AG09319 (cell line): ENCODE measurements around the gene PSMD12.
A peak's percentile ranks its signal among the peaks of the same experiment; 100 is the strongest.
"Not testable (repeated sequence)": the region's sequence is repeated elsewhere in the genome, so short reads cannot be mapped to it uniquely, and the experiment has no call there.

Experiments
- DNase-seq: peaks from one replicate; pipeline ENCODE4 v3.0.0-alpha.2; 2010; ENCODE audit warnings: low read depth; ENCODE audit errors: extremely low read depth
- TF ChIP-seq, protein P1 (sequence below): IDR thresholded peaks from 2 replicates; pipeline ENCODE4 v1.5.1; 2011; ENCODE audit warnings: low read depth, mild to moderate bottlenecking, inconsistent platforms, low read length, moderate library complexity

PSMD12 gene

DNA sequence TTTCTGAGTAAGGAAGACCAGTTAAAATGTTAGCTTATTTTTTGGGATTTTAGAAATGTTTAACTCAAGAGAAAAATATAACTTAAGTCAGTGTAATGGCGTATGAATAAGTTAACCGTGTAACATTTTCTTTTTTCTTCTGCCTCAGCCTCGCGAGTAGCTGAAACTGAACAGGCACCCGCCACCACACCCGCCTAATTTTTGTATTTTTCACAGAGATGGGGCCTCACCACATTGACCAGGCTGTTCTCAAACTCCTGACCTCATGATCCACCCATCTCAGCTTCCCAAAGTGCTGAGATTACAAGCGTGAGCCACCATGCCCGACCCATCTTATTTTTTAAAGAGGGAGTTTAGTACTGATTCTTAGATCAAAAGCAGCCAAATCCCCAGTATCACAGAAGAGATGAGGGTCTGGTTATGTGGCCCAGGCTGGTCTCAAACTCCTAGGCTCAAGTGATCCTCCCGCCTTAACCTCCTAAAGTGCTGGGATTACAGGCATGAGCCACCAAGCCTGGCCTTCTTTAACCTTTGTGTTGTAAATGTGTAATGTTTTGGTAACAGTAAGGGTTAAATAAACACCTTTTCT is 27.5 kb upstream of the PSMD12 start:
- DNase-seq: no peak
- TF ChIP-seq, protein P1, sequence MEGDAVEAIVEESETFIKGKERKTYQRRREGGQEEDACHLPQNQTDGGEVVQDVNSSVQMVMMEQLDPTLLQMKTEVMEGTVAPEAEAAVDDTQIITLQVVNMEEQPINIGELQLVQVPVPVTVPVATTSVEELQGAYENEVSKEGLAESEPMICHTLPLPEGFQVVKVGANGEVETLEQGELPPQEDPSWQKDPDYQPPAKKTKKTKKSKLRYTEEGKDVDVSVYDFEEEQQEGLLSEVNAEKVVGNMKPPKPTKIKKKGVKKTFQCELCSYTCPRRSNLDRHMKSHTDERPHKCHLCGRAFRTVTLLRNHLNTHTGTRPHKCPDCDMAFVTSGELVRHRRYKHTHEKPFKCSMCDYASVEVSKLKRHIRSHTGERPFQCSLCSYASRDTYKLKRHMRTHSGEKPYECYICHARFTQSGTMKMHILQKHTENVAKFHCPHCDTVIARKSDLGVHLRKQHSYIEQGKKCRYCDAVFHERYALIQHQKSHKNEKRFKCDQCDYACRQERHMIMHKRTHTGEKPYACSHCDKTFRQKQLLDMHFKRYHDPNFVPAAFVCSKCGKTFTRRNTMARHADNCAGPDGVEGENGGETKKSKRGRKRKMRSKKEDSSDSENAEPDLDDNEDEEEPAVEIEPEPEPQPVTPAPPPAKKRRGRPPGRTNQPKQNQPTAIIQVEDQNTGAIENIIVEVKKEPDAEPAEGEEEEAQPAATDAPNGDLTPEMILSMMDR: no peak

DNA sequence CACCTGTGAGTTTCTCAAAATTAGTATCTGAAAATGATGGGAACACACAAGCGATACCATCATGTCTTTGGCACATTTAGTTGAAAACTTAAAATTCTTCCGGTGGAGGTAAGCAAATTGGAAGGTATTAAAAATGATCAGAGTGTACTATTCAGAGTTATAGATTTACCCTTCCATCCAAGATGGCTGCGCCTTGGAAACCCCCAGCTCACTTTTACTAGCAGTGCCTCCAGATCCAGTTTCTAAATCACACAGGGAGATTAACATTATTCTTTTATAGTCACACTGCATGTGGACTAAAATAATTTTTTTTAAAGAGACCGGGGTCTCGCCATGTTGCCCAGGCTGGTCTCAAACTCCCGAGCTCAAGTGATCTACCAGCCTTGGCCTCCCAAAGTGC is 25.7 kb upstream of the PSMD12 start:
- TF ChIP-seq, protein P1: no peak
- DNase-seq: no peak

- TF ChIP-seq, protein P1: no peak
- DNase-seq: peak; percentile 78
These were observed 24.4 kb upstream of the PSMD12 start for GRCh38 chr17:67390646-67391361.

DNA sequence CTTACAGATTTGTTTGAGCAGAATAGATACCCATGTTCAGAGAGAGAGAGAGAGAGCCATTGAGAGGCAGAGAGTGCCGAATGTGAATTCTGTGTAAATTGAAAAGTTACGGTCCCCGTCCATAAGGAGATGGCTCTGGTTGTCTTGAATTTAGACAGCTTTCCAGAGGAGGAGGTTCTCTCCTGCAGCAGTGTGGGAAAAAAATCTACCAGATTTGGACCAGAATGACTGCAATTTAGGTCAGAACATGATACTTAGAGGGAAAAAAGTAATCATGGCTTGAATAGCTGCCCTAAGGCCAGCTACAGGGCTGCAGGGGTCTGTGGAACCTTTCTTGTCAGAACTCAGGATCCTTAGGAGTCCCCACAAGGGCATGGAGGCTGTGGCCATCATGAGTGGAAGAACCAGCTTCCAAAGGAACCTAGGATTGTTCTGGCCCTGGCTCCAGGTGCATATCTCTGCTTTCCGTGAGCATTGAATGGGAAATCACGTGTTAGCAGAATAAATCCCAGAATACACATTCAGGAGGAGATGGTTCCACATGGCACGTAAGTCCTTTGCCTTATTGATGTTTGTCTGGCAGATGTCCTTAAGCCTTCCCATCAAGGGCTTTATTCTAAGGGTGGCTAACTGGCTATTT is 23.7 kb upstream of the PSMD12 start:
- TF ChIP-seq, protein P1: no peak

GRCh38 chr17:67388986-67389385 is 22.6 kb upstream of the PSMD12 start:
- TF ChIP-seq, protein P1: no peak
- no peak for DNase-seq

More for the DNA sequence above, 23.7 kb upstream of the PSMD12 start:
- no peak for DNase-seq

DNA sequence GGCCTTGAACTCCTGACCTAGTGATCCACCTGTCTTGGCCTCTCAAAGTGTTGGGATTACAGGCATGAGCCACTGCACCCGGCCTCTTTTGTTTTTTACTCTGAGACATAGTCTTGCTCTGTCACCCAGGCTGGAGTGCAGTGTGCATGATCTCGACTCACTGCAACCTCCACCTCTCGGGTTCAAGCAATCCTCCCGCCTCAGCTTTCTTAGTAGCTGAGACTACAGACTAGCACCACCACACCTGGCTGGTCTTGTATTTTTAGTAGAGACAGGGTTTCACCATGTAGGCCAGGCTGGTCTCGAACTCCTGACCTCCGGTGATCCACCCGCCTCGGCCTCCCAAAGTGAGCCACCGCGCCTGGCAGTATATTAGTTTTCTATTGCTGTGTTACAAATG is 22.2 kb upstream of the PSMD12 start:
- not testable (repeated sequence) for DNase-seq

GRCh38 chr17:67386965-67387551 is 20.7 kb upstream of the PSMD12 start:
- TF ChIP-seq, protein P1: peak; percentile 66
- DNase-seq: no peak
